MM.1S (cell line): Measurements from ENCODE around the gene EXOC6.

Experiments
- CTCF ChIP-seq: fragments of 300-600 bp; sonication (generic); IDR thresholded peaks from 2 replicates; pipeline ENCODE4 v1.5.1; 2016; ENCODE audit warnings: antibody characterized with exemption, low read length, mixed read lengths
- EZH2 ChIP-seq: fragments of 300-600 bp; sonication (generic); optimal IDR thresholded peaks from 2 replicates; pipeline ENCODE3; 2017; ENCODE audit warnings: low read depth, mild to moderate bottlenecking, antibody characterized with exemption, low read length, mixed read lengths
- EZH2phosphoT487 ChIP-seq: fragments of 300-600 bp; sonication (generic); IDR thresholded peaks from 2 replicates; pipeline ENCODE4 v1.6.1; 2018; ENCODE audit warnings: antibody characterized with exemption, low read length

GRCh38 chr10:93061594-93062513 lies 213.5 kb downstream of the EXOC6 start:
- no peak for TF ChIP-seq CTCF
- no peak for TF ChIP-seq EZH2phosphoT487
- TF ChIP-seq EZH2, result no peak
